HG03159 (cell line): Measurements from ENCODE around the gene TARS3.
A peak's percentile ranks its signal among the peaks of the same experiment; 100 is the strongest.
"Not testable (repeated sequence)": the region's sequence is repeated elsewhere in the genome, so short reads cannot be mapped to it uniquely, and the experiment has no call there.

ENCODE experiments used
- ATAC-seq: cut with Tn5 transposase; IDR thresholded peaks from one replicate; pipeline ENCODE4 v1.9.1; 2021; ENCODE audit warnings: mild to moderate bottlenecking, moderate library complexity; ENCODE audit not compliant: unreplicated experiment

Gene TARS3

DNA sequence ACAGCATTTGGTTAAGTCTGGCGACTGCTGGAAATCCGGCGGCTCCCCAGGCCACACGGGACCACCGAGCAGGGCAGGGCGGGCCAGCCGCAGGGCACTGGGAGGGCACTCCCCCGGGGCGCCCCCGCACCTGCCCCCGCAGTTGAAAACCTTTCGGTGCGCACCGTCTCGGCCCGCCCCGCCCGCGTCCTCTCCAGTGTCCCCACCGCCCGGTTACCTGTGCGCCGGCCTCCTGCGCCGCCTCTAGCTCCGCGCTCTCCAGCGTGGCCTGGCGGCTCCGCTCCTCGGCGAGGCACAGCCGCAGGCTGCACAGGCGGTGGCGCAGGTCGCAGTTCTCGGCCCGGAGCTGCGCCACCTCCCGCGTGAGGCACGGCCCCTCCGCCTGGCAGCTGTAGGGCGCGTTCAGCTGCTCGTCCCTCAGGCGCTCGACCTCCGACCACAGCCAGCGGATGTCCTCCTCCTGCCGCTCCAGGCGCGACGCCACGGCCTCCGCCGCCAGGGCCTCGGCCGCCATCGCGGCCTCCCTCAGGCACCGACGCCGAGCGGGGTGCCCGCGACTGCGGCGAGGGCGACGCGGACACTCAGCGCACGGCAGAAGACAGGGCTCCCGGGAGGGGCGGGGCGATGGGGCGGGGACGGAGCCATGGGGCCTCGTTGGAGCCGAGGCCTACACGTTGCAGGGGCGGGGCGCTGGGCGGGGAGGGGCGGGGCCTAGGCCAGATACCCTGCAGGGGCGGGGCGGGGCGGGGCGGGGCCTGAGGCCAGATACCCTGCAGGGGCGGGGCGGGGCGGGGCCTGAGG, at the start of gene TARS3:
Gene TARS3, minus strand, starts transcription at position 600 of the 801 bp plus-strand sequence. Its CDS starts 86 bp downstream, at position 514.
- peak; percentile 87 for ATAC-seq

DNA sequence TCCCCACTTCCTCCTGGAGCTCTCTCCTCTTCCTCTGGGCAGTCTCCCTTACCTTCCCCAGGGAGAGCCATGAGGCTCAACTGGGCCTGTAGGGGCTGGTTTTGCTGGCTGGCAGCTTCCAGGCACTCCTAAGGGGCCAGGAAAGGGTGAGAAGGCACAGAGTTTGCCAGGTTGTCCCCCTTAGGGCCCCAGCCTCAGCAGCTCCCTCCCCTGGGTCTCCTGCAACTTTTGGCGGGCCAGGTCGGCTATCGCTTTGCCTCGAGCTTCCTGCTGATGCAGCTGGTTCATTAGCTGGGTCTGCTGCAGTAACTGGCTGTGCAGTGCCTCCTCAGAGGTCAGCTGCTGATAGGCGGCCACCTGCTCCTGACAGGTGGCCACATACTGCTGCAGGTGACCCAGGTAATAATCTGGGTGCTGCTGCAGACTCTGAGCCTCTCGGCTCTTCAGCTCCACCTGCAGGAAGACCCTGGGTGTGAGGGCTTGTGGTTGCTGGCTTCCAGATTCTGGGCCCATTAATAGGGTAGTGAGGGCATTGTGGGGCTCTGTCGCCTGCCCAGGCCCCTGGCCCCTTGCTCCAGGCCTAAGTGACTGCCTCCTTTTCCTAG, 49.3 kb upstream of the TARS3 start:
- no peak for ATAC-seq

DNA sequence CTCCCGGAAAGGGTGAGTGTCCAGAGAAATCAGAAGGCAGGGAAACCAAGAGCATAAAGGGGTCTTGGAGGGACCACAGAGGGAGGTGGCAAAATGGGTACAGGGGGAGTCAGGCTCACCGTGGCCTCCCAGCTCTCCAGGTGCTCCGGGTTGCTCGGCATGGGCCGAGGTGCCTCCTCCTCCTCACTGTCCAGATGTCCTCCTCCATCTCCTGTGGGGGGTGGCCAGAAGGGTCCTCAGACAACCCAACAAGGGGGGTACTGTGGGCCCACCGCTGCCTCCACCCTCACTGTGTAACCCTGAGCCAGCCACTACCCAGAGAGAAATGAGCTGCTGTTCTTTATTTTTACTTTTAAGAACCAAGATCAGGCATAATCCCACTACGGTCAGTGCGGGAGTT, 48.6 kb upstream of the TARS3 start:
- no peak for ATAC-seq

DNA sequence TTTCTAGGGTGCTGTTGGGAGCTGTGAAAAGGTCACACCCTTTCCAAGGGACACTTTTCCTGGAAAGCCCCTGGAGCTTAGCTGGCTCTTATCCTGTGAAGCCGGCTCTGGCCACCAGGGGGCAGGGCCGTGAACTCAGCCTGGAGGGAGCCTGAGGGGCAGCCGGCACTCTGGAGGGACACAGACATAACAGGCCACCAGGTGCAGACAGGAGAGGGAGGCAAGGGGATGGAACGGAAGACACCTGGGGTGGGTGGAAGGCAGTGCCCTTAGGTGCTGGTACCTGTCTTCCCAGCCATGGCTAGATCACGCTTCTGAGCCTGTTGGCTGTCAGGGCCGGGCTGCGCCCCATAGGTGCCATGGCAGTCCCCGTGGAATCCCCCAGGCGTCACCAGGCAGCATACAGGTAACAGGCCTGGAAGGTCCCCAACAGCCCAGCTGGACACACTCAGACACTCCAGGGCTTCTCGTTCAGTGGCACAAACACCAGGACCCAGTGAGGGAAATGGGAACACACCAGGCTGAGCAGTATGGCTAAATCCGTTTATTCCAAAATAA, 42.9 kb upstream of the TARS3 start:
- not testable (repeated sequence) for ATAC-seq

DNA sequence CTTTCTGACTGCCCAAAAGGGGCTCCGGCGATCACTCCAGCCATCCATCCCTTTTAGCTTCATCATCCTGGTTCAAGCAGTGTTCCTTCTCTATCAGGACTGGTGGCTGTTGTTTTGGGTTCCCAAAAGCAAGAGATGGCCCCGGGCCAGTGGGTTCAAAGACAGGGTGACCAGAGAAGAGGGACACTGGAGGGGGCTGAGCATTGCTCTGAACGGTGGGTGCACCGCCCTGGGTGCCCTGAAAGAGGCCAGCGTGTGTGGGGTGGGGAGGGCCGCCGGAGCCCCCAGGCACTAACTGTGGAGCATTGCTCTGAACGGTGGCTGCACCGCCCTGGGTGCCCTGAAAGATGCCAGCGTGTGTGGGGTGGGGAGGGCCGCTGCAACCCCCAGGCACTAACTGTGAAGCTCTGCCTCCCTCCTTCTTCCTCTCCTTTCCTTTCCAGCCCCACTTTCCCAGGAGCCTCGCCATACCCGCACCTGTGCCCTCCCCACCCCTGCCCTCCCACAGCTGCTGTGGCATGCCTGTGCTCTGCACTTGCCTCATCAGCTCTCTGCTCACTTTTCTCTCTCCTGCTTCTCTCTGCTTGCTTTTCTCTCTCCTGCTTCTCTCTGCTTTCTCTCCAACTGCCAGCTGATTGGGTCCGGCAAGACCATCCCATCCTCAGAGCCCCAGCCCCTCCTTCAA, 41.6 kb upstream of the TARS3 start:
- no peak for ATAC-seq

DNA sequence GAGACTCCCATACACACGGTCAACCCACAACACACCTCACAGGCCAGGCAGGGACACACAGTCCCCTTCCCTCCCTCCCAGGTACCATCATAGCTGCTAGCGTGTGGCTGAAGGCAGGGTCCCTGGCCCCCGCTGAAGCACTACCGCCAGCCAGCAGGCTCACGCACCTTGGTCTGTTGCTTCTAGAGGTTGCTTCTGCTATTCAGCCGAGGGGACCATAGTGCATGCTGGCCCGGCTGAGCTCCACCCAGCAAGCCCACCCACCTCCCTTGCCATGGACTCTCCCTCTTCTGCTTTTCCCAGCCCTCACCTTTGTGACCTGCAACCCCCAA, 41.0 kb upstream of the TARS3 start:
- not testable (repeated sequence) for ATAC-seq

DNA sequence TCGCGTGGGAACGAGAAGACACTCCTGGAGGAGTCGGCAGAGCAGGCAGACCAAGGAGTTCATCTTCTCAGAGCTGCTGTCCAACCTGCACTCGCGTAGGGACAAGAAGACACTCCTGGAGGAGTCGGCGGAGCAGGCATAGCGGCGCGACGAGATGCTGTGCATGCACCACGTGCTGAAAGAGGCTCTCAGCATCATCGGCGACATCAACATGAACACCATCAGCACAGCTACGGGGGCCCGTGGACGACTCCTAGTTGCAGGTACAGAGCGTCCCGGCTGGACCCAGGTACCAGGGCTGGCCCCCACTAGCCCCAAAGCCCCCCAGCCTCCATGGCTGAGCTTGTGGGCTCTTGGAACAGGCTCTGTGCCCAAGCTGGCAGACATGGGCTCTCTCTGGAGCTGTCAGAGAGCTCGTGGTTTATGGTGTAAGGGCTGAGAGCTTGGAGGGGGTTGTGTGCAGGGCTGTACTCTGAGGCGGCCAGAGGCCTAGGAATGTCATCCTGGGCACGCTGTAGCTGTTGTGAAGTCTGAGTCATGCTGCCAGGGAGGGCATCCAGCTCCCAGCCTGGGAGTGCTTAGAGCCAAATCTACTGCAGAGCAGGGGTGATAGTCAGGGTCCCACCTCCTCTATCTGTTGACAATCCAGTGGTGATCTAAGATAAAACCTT, 40.5 kb upstream of the TARS3 start:
- not testable (repeated sequence) for ATAC-seq

DNA sequence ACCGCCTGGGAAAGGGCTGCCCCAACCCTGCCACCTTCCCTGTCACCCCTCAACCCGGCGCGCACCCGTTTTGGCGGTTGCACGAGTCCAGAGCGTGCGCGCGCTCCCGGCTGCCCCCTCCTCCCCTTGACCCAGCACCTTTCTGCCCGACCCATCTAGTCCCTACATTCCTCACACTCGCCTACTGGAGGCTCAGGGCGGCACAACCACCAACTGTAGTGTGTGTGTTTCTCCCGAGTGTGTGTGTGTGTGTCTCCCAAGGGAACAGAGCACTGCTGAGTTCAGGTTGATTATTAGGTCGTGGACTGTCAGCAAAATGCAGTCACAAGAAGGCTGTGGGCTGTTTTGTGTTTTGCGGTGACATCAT, 22.4 kb upstream of the TARS3 start:
- peak; percentile 34 for ATAC-seq

DNA sequence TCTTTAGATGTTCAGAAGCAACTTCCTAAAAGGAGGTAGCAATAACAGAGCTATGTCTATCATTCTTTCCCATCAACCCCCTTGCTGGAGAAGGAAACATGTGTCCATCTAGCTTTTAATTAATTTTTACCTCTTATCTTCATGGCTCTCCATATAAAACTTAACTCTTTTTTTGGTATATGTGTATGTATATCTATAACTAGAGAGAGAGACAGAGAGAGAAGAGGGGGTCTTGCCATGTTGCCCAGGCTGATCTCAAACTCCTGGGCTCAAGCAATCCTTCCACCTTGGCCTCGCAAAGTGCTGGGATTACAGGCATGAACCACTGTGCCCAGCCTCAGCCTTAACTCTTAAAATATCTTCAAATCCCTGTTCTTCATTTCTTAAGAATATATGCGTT, 10.6 kb upstream of the TARS3 start:
- ATAC-seq: not testable (repeated sequence)

DNA sequence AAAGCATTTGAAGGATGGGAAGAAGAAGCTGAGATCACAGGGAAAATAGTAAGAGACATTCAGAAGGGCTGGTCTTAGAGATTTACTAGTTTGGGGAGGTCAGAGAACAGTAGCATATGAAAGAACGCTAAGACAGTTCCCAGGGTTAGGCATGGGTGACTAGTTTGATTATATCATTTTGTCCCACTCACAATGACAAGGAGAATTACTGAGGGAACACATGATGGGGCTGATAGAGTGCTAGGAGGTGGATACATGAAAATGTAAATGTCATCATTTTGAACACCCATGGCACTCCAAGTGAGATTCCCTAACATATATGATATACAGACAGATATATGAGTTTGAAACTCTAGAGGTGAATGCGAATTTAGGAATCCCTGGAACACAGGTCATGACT, 9.3 kb upstream of the TARS3 start:
- no peak for ATAC-seq

DNA sequence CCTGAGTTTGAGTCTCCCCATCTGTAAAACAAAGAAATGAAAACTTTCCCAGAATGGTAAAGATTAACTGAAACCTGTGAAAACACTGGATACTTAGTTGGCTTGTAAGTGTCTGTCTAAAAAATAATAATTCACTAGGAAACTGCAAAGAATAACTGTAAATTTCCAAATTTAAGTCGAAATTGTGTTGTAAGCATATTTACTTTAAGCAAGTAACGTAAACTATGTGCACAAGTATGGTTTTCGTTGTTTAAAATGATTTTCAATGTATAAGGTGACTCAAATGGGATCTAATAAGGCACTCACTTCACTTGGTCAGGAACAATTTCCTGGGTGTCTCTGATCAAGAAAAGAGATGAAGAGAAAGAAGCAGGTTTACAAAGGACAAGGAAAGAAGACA, 8.5 kb upstream of the TARS3 start:
- no peak for ATAC-seq

DNA sequence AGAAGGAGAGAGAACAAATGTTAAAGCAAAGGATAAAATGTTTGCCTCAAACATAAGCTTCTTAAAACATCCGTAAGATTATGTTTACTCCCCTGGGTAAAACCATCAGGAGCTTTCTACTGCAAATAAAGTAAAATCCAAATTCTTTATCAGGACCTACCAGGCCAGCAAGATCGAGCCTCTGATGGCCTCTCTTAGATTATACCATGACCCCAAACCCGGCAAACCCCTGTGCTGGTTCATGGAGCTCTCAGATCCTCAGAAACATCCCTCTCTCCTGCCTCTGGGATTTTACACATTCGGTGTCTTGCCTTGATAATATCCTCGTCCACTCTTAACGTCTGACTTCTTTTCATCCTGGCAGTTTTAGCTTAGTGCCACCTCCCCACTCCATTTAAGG, 7.5 kb upstream of the TARS3 start:
- no peak for ATAC-seq

DNA sequence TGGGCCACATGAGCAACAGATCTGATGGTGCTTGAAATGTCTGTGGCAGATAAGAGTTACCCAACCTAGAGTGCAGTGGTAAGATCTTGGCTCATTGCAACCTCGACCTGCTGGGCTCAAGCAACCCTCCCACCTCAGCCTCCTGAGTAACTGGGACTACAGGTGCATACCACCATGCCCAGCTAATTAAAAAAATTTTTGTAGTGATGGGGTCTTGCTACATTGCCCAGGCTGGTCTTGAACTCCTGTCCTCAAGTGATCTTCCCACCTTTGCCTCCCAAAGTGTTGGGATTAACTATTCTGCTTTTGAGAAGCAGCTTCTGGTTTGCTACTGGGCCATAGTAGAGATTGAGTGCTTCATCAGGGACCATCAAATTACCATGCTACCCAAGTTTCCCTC, 2.9 kb upstream of the TARS3 start:
- no peak for ATAC-seq

DNA sequence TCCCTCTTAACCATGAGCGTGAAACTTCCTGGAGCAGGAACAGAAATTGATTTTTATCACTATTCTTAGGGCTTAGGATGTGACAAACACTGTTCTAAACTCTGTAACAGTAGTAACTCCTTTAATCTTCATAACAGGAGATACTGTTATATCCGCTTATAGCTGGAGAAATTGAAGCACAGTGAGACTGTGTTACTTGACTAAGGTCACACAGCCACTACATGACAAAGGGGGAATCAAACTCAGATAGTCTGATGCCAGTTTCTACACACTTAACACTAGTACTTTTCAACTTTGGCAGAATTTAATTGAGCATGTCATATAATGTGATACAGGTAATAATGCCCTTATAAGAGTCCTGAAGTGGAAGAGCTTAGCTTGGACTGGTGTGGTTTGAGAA, 800 bp upstream of the TARS3 start:
- ATAC-seq: no peak

DNA sequence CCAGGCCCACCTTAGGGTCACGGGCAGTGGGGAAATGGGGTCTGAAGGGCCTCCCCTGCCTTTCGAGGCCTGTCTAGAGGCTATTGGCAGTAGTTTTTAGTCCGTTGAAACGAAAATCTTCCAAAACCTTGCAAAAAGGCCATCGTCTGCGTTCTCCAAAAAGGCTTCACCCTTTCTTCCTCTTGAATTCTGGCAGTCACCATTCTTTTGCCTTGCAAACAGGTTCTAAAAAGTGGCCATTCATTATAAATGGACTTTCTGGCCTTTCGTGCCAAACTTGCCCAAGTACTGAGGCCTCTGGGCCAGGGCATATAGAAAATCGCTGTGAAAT, 367 bp upstream of the TARS3 start:
- ATAC-seq: no peak

DNA sequence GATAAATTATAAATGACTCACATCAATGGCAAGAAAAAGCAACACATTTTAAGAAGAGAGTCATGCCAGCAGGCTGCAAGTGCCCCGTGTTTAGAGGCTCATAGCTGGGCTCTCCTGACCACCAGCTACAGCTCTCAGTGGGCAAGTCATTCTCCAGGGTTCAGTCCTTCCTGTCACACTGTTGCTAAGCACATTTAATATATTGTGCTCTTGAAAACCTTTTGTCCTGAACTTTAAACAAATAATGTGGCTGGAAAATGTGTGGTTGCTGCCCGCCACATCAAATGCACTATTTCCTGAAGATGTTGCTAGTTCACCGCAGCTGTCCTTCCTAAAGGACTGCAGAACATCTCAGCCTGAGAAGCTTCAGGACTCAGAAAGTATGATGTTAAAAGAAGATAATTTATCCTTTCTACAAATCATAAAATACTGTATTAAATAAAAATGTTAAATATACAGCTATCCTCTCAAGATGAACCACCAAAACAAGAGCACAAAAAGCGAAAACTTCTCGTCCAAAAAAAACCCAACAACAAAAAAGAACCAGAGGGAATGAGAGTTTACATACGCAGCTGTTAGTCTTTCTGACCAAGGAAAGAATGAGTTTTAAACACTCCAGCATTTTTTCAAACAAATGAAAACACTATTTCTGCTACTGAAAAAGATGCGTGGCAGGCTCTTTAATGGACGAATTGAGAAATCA, 951 bp downstream of the TARS3 start:
- ATAC-seq: peak; percentile 45

DNA sequence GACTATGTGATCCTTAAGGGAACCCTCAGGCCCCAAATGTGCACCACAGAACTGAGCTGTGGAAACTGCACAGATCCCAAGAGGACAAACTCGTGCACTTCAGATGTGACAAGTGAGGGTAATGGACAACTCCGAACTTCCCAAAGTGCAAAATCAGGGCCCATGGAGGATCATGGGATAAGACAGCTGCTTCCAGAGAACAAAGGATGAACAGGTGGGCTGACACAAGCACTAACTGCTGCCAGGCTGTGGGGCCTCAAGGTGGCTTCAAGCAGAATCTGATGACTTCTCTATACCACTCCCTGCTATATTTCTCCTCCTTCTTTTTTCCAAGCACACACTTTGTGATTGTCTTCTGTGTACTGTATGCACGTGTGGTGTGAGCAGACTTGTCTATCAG, 5.4 kb downstream of the TARS3 start:
- ATAC-seq: no peak

DNA sequence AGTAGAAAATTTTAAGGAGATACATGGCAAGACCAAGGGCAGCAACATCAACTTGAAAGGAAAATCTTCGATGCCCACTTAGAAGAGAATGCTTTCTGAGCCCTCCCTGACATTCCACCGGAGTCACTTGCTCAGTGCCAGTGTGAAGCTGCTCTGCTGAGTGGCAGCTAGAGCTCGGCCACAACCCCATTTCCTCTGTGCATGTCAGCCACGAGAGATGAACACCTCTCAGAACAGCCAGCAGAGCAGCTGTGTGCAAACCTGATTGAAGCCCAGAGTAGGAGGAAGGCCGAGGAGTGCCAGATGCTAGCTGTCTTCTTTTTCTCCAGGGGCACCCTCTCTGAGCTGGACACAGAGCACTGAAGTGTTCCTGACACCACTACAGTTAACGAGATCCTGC, 12.2 kb downstream of the TARS3 start:
- ATAC-seq: no peak

DNA sequence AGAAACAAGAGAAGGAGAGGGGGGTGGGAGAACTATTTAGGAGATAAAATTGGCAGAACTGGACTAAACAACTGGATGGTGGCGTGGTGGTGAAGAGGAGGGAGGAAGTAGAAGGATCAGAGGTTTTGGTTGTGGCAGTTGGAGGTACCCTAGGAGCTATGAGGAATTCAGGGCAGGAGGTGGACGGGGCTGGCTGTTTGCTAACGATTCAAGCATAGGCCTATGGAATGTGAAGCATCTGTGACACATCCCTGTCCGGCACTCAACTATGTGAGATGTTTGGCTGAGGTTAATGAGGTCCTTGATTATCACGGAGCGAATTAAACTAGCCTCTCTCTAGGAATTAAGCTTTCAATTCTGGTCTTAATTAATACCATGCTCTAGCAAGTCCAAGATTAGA, 13.5 kb downstream of the TARS3 start:
- no peak for ATAC-seq

DNA sequence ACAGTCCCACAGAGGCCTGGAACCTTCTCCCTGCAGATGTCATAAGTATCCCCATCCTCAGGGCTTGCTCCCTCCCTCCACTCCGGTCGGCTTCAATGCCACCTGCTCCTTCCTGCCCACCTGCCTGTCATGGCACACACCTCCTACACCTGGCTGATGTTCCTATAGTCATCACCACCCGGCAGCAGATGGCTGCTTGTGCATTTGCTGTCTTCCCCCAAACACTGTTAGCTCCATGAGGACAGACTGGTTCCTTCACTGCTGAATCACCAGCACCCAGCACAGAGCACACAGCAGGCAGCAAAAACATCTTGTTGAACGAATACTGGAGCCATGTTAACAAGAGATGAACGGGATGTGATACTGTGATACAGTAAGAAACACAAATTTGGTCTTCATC, 14.8 kb downstream of the TARS3 start:
- ATAC-seq: no peak

DNA sequence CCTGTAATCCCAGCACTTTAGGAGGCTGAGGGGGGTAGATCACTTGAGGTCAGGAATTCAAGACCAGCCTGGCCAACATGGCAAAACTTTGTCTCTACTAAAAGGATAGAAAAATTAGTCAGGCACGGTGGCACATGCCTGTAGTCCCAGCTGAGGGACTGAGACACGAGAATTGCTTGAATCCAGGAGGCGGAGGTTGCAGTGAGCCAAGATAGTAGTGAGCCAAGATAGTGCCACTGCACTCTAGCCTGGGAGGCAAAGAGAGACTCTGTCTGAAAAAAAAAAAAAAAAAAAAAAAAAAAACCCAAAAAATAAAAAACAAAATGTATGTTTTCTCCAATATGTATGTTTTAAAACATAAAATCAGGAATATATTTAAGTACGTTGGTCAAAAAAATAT, 16.3 kb downstream of the TARS3 start:
- no peak for ATAC-seq
